Cardiac septum (tissue), 1 donor: Measurements from ENCODE around the gene SOD2. TPM values are rescaled to one million over a fixed set of nuclear protein-coding genes. Genes with fewer than 3 reads are reported as not detected.
"Not testable (repeated sequence)": the region's sequence is repeated elsewhere in the genome, so short reads cannot be mapped to it uniquely, and the experiment has no call there.

Experiments
- DNase-seq: peaks from one replicate; pipeline ENCODE4 v3.0.0-alpha.2; 2020; ENCODE audit warnings: low spot score
- intact Hi-C: fragments of 100-400 bp; cut with DNase I; formaldehyde crosslinking; loops from one replicate; pipeline ENCODE4 v1.14.0; 2022
- total RNA-seq: library from RNA; stranded (reverse); fragmentation: NEBNext Ultra II Directional; extraction: Animal tissue kit (Norgen Biotek cat#: 25700); gene quantifications from one replicate; pipeline ENCODE4 v1.2.1, GENCODE V29; 2021
- donor health status: DM: no; HTN: no; CAD: no.

SOD2 gene
- total RNA-seq, 1 donor from 2014 or later: 666 TPM

DNA sequence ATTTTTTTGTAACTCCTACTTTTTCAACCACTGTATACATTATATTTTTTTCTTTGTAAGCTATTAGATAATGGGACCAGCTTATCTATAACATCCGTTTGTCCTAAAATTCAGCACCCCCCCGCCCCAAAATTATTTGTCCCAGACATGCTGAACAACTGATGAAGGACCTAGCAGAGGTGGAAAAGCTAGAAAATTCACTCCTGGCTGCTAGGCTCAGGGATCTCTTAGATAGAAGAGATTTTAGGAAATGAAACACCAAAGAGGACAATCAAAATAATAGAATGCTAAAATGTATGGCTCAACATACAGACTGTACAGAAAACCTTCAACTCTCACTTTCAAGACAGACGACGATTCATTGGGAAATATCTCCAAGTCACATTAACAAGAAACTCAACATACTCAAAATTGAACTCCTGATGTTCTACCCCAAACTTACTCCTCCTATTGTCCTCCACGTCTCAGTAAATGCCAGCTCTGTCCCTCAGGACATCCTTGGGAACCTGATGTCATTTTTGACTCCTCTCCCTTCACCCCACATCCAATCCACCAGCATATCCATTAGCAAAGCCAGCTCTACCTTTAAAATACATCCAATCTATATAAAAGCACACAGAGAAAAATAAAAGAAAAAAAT lies 4.7 kb downstream of the SOD2 start:
- no peak for DNase-seq
- intact Hi-C loops: no loop called here

DNA sequence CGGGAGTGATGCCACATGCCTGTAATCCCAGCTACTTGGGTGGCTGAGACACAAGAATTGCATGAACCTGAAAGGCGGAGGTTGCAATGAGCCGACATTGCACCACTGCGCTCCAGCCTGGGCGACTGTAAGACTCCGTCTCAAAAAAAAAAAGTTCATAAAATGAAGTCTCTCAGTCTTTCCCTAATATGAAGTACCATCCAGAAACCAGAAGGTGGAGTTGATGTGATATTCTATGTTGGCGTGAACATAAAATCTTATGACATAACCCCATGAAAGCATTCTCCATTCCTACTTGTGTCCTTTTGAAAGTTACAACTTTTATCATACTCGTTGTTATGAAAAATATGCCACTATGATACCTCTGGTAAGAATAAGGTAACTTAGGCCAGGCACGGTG lies 5.7 kb downstream of the SOD2 start:
- intact Hi-C loops: no loop called here
- no peak for DNase-seq

DNA sequence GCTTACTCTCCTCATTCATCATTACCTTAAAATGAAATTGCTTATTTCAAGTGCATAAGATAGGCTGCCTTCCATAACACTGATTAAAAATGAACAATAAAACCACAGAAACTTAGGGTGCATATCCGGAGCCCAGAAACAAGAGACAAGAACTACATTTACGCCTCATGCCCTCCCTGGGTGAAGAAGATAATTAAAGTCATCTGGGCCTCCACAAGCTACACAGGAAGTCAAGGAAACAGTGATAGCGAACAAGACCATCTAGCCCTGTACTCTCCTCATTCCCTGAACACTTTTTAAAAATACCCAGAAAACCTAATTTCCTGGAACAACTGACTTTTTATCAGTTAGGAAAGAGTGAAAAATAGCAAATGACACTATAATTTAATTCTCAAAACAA lies 6.3 kb downstream of the SOD2 start:
- no peak for DNase-seq
- intact Hi-C loops: no loop called here

DNA sequence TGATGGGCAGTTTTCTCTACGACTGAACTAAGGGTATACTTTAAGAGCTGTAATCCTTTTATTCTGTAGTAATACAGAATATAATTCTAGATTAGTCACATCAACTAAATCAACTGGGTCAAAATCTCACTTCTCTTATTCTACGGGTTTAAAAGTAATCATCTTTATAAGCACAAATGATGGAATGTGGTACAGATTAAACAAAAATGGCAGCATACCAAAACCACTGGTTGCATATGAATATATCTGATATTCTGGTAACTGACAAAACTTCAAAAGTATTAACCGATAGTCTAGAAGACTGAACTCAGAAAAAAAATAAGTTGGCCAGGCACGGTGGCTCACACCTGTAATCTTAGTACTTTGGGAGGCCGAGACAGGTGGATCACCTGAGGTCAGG lies 7.0 kb downstream of the SOD2 start:
- intact Hi-C loops: no loop called here
- DNase-seq: no peak

DNA sequence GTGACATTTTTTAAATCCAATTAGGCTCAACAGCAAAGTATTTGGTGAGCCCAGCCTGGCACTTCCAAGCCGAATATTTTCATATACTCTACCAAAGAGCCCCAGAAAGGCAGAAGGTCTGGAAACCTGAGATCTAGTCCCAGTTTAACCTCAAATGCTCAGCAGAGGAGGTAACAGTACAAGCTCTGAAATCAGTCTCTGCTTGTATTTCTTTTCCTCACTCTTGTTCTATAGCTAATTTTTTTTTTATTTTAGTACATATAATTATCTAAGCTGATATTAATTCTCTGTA lies 9.1 kb downstream of the SOD2 start:
- no peak for DNase-seq
- intact Hi-C loops: no loop called here

DNA sequence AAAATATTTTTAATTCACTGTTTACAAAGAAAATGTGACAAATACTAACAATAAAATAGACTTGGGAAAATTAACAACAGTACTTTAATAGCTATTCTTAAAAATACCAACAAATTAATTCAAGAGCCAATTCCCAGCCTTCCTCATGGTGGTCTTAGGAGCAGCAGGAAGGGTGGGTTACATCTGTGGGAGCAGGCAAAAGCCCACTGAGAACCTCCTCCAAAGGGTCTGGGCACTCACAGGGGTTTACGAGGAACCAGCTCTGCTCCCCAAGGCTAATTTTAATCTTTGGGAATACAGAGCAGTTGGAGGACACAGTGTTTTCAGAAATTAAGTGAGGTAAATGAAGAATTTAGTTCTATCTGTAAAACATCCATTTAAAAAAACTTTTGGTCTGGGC lies 10.2 kb downstream of the SOD2 start:
- DNase-seq: no peak
- intact Hi-C loops: no loop called here

DNA sequence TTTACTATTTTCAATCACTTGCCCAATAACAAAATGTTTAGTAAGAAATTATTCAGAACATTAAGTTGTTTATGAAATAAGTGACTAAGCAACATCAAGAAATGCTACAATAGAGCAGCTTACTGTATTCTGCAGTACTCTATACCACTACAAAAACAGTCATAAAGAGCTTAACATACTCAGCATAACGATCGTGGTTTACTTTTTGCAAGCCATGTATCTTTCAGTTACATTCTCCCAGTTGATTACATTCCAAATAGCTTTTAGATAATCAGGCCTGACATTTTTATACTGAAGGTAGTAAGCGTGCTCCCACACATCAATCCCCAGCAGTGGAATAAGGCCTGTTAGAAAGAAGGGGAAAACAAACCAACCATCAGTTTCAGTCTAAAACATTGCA lies 10.7 kb downstream of the SOD2 start:
- no peak for DNase-seq
- intact Hi-C loops: no loop called here

DNA sequence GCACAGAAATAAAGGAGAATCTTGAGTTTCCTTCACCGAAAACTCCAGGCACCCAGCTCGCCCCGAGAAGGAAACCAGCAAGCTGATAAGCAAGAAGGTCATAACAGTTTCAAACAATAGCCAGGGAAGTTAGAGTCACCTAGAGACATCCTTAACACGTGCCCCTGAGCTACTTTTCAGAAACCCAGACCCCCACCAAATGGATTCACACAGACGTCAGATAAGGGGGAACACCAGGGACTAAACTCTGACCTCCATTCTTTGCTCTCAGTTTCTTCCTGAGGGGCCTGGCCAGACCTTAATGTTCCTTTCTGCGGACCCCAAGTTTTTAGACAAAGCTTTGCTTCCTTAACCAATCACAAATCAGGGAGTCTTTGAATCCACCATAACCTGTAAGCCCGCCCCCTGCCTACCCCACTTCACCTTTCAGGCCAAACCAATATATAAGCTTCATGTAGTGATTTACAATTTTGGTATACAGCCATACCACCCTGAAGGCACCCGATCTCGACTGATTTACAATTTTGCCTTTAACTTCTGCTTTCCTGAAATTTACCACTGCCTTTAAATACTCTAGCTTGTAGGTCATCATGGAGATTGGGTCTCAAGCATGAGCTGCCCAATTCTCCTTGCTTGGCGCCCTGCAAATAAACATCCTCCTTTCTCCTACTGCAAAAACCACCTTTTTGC lies 11.7 kb downstream of the SOD2 start:
- intact Hi-C loops: no loop called here
- DNase-seq: no peak

DNA sequence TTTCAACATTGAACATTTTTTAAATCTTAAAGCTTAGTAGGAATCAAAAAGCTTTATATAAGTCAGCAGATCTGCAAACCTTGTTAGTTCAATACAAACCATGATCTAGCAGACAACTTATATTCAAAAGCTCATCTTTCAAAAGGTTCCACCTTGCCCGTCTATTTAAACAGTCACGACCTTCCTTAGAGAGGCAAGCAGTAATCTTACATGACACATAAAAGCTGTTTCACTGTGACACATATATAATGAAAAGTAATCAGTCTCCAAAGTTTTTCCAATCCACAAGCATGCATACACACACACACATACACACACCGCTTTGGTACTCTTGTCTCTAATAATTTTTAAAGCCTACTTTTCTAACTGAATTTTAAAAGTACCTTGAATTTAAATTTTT lies 12.9 kb downstream of the SOD2 start:
- no peak for DNase-seq
- intact Hi-C loops: no loop called here

DNA sequence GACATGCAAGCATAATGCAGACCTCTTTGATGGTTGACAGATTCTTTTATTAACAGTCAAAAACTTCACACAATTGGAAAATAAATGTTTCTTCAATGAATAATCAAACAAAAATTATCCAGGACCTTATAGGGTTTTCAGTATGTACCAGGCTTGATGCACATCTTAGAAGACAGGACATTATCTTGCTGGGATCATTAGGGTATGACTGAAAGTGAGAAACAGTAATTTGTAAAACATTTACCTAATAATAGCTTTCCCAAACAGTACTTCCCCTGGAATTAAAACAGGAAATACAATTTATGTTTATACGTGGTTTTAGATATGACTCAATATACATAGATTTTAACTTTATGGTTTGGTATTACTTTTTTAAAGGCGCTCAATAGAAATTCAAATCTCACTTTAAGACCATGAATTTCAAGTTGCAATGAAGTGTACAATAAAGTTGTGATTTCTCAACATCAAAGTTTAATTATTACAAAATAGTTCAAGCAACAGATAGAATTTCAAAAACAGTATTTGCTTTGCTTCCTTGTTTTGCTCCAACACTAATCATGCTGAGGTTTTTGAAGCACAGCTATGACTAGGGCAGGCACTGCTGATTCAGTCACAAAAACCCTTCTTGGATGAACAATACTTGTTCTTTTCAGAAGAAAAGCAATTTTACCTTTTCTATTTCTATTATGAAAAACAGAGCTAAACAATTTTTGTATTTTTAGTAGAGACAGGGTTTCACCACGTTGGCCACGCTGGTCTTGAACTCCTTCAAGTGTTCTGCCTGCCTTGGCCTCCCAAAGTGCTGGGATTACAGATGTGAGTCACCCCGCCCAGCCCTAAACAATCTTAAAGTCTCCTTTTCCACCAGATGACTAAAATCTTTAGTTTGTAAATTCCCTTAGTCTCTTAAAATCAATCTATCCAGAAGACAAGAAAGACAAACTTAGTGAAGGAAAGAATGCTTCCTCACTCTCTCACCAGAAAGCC lies 13.7 kb downstream of the SOD2 start:
- no peak for DNase-seq
- intact Hi-C loops: no loop called here

DNA sequence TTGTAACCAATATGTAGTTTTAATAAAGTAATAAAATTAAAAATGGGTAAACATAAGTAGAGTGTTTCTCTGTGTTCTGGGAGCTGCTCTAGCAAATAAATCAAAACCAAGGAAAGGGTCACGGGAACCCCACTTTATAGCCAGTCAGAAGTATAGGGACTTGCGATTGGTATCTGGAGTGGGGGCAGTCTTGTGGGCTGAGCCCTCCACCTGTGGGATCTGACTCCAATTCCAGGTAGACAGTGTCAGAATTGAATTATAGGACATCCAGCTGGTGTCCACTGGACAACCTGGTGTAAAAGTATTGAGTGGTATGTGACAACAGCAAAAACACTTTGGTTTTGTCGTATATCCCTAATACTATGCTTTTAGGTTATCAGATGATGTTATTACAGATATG lies 14.5 kb downstream of the SOD2 start:
- no peak for DNase-seq
- intact Hi-C loops: no loop called here

DNA sequence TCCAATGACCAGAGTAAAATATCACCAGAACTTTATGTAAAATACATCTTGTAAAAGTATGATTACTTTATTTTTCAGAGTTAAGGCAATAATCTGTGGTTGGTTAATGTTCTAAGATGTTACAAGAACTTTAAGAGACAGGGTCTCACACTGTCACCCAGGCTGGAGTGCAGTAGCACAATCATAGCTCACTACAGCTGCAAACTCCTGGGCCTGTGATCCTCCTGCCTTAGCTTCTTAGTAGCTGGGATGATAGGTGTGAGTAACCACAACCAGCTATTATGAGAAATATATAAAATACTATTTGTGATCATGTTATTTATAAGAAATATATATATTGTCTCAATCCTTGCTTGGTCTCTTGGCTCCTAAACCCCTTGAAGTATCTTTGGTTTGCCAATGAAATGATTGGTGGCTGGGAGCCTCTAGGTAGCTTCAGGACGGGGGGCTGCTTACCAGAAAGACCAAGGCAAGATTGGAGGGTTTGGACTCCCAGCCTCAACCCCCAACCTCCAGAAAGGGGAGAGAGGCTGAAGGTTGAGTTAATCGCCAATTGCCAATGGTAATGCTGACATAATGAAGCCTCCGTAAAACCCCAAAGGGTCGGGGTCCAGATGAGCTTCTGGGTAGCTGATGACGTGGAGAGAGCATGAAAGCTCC lies 15.4 kb downstream of the SOD2 start:
- intact Hi-C loops: no loop called here
- DNase-seq: no peak

DNA sequence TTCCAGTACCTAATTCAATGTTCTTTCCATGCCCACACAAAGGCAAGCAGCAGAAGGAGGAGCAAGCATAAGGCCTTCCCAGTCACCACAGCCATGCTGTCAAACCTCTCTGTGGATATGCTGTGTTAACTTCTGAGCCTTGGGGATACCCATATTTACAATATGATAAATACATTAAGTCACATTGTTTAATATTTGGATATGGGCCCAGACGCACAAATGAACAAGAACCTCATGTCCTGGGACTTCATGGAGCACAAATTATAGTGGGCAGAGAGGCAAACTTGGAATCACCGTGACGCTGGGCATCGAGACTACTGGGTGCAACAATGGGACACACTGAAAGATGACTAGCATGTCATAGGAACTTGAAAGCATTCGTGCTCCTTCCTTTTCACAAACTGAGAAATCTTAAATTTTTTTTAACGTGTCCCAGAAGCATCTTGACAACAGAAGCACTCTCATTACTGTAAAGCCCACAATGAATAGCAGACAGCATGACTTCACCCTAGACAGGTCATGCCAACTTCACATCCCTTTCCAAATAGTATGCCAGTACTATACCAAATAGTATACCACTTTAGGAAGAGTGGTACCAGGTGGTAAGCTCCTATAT lies 16.0 kb downstream of the SOD2 start:
- intact Hi-C loops: no loop called here
- no peak for DNase-seq

DNA sequence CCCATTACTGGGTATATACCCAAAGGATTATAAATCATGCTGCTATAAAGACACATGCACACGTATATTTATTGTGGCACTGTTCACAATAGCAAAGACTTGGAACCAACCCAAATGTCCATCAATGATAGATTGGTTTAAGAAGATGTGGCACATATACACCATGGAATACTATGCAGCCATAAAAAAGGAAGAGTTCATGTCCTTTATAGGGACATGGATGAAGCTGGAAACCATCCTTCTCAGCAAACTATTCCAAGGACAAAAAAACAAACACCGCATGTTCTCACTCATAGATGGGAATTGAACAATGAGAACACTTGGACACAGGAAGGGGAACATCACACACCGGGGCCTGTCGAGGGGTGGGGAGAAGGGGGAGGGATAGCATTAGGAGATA lies 16.8 kb downstream of the SOD2 start:
- intact Hi-C loops, DNase-seq: not testable (repeated sequence)

DNA sequence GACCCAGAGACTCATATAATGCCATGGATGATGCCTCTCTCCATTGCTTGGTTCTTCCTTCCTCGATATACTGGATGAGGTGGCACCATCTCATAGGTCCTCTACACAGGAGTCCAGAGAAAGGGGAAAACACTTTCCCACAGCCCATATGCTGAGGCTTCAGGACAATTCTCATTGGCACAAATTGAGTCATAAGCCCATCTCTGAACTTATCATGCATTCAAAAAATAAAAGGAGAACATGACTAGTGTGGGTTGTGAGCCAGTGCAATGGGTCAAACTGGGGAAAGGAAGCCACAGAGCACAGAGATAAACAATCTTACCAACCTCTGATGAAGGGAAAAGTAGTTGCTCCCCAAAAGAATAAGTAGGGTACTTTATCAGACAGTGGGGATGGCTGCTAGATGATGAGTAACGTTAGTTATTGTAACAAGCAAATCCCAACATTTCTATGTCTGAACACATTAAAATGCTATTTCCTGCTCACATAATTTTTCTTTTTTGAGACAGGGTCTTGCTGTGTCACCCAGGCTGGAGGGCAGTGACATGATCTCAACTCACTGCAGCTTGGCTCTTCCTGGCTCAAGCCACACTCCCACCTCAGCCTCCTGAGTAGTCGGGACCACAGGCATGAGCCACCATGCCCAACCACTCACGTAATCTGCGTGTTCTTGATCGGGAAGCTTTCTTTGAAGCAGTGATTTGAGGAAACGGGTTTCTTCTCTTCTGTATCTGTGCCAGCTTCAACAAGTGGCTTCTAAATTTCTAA lies 27.0 kb downstream of the SOD2 start:
- intact Hi-C loops: no loop called here
- no peak for DNase-seq

DNA sequence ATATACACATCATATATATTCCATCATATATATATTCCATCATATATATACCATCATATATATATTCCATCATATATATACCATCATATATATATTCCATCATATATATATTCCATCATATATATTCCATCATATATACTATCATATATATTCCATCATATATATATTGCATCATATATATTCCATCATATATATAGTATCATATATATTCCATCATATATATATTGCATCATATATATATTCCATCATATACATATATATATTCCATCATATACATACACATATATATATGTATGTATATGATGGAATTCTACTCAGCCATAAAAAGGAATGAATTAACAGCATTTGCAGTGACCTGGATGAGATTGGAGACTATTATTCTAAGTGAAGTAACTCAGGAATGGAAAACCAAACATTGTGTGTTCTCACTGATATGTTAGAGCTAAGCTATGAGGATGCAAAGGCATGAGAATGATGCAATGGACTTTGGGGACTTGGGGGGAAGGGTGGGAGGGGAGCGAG lies 29.6 kb downstream of the SOD2 start:
- intact Hi-C loops, DNase-seq: not testable (repeated sequence)

DNA sequence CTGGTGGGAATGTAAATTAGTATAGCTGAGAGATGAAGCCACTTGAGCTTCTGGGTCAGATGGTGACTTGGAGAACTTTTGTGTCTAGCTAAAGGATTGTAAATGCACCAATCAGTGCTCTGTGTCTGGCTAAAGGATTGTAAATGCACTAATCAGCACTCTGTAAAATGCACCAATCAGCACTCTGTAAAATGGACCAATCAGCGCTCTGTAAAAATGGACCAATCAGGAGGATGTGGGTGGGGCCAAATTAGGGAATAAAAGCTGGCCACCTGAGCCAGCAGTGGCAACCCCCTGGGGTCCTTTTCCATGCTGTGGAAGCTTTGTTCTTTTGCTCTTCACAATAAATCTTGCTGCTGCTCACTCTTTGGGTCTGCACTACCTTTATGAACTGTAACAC lies 31.1 kb downstream of the SOD2 start:
- intact Hi-C loops: not testable (repeated sequence)

DNA sequence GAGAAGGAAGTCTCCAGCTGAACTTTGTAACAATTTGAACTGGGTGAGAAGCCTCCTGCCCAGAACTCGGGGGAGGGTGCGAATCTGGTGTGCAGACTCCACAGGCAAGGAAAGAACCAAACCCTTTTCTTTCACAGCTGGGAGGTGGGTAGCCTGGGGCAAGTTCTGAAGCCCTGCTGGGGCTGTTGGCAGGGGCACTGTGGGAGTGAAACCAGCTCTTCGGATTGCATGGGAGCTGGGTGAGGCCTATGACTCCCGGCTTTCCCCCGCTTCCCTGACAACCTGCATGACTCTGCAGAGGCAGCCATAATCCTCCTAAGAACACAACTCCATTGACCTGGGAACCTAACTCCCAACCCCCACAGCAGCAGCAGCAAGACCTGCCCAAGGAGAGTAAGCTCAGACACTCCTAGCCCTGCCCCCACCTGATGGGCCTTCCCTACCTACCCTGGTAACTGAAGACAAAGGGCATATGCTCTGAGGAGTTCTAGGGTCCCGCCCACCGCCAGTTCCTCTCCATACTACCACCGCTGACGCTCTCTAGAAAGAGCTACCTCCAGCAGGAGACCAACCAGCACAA lies 37.5 kb downstream of the SOD2 start:
- intact Hi-C loops: loop anchor here (2.0 kb wide), 1 partner anchor 481 kb away; no protein-coding TSS in a partner anchor
- DNase-seq: no peak

More for the DNA sequence above, 31.1 kb downstream of the SOD2 start:
- not testable (repeated sequence) for DNase-seq
